Smooth muscle cell (in vitro differentiated cells): ENCODE measurements around the gene NOS1AP. TPM values are rescaled to one million over a fixed set of nuclear protein-coding genes. Genes with fewer than 3 reads are reported as not detected.
"Not testable (repeated sequence)": the region's sequence is repeated elsewhere in the genome, so short reads cannot be mapped to it uniquely, and the experiment has no call there.

Experiments used
- DNase-seq: peaks from one replicate; lab custom pipeline; 2025; ENCODE audit not compliant: unreplicated experiment; lab: John Stamatoyannopoulos, UW
- H2AFZ ChIP-seq: fragments of 200-600 bp; sonication (generic); 2 replicates; pipeline ENCODE4 v1.6.0; 2016; ENCODE audit warnings: antibody characterized with exemption, low read depth, mild to moderate bottlenecking
- H3F3A ChIP-seq: fragments of 200-600 bp; sonication (generic); 2 replicates; pipeline ENCODE4 v1.6.0; 2017; ENCODE audit warnings: antibody characterized with exemption, low read depth
- H3K27ac ChIP-seq: fragments of 200-600 bp; sonication (generic); 2 replicates; pipeline ENCODE4 v1.5.1; 2016; ENCODE audit warnings: low read depth, mild to moderate bottlenecking
- H3K27me3 ChIP-seq: fragments of 200-600 bp; sonication (generic); 2 replicates; pipeline ENCODE4 v1.6.1; 2016; ENCODE audit warnings: low read depth, mild to moderate bottlenecking
- H3K36me3 ChIP-seq: fragments of 200-600 bp; sonication (generic); 2 replicates; pipeline ENCODE4 v1.5.1; 2016; ENCODE audit warnings: low read depth
- H3K4me1 ChIP-seq: fragments of 200-600 bp; sonication (generic); 2 replicates; pipeline ENCODE4 v1.5.1; 2016; ENCODE audit warnings: low read depth
- H3K4me2 ChIP-seq: fragments of 200-600 bp; sonication (generic); 2 replicates; pipeline ENCODE4 v1.6.0; 2016; ENCODE audit warnings: mild to moderate bottlenecking
- H3K4me3 ChIP-seq: fragments of 200-600 bp; sonication (generic); 2 replicates; pipeline ENCODE4 v1.5.1; 2016; ENCODE audit warnings: mild to moderate bottlenecking
- H3K79me2 ChIP-seq: fragments of 200-600 bp; sonication (generic); 2 replicates; pipeline ENCODE4 v1.6.0; 2016; ENCODE audit warnings: low read depth, mild to moderate bottlenecking
- H3K9ac ChIP-seq: fragments of 200-600 bp; sonication (generic); 2 replicates; pipeline ENCODE4 v1.6.0; 2016; ENCODE audit warnings: low read depth
- H3K9me3 ChIP-seq: fragments of 200-600 bp; sonication (generic); replicated peaks from 2 replicates; pipeline ENCODE4 v1.5.1; 2016; ENCODE audit warnings: low read depth
- H4K20me1 ChIP-seq: fragments of 200-600 bp; sonication (generic); 2 replicates; pipeline ENCODE4 v1.6.0; 2016; ENCODE audit warnings: low read depth
- whole genome bisulfite sequencing: methylation state at CpG from one replicate; pipeline ENCODE4 v1.1.7; 2016; ENCODE audit warnings: low lambda C conversion rate; 5-methylcytosine and 5-hydroxymethylcytosine counted together
- polyA plus RNA-seq: library from polyadenylated mRNA; unstranded; fragments of >200 nt; fragmentation: Nextera tagmentation; extraction: Ambion mirVana; gene quantifications from 2 replicates; pipeline ENCODE4 v1.2.1, GENCODE V29; 2016
- total RNA-seq: library from RNA; depleted of rRNA; stranded (reverse); fragments of >200 nt; gene quantifications from 2 replicates; pipeline ENCODE4 v1.2.3, GENCODE V29; 2014
- TF ChIP-seq, protein P1 (sequence below): fragments of 200-600 bp; sonication (generic); IDR thresholded peaks from 2 replicates; pipeline ENCODE4 v1.5.1; 2017; ENCODE audit warnings: borderline replicate concordance, mild to moderate bottlenecking, antibody characterized with exemption; ENCODE audit not compliant: insufficient read depth, poor library complexity, severe bottlenecking

Gene NOS1AP
- total and polyA plus RNA-seq, 2 experiments from 2014 or later, result 0.54 to 0.80 TPM

DNA sequence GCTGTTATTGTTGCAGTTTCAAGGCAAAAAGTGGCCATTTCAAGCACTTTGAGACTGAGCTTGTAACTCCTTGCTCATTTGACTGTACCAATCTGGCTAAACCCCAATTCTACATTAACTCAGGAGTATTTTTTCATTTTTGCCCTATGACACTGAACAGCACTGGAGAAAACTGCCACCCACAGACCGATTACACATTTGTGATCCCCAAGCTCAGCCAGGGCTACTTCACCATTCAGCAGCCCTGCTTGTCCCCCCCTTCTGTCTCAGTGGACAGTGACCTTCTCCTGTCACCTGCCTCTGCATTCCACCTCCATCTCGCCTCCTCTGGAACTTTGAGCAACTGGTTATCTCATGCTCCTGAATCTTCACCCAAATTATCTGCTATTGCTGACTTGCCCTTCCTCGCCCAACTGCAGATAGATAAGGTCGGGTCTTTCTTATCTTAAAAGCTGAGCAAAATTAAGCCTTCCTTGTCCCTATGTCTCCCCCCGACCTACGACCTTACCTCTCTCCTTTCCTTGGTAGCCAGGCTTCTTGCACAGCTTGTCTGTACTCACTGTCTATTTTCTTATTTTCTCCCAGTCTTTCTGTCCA lies 281.9 kb downstream of the NOS1AP start:
- no peak for DNase-seq
- Histone ChIP-seq H3K4me1 (peaks cover 5% of the 10 kb centered on the region), H3K27me3 (no peaks in the 10 kb centered on the region), H3K4me2 (no peak overlapping the region), H3K27ac (no peak overlapping the region), H3K9ac (no peak overlapping the region), H2AFZ (no peak overlapping the region), H4K20me1 (no peaks in the 10 kb centered on the region), H3K9me3 (no peaks in the 10 kb centered on the region), H3K4me3 (no peak overlapping the region), H3F3A (no peaks in the 10 kb centered on the region), H3K36me3 (no peaks in the 10 kb centered on the region), H3K79me2 (no peaks in the 10 kb centered on the region)
- 78% methylated on average over 6 of the region's 6 CpGs for WGBS
- TF ChIP-seq, protein P1, sequence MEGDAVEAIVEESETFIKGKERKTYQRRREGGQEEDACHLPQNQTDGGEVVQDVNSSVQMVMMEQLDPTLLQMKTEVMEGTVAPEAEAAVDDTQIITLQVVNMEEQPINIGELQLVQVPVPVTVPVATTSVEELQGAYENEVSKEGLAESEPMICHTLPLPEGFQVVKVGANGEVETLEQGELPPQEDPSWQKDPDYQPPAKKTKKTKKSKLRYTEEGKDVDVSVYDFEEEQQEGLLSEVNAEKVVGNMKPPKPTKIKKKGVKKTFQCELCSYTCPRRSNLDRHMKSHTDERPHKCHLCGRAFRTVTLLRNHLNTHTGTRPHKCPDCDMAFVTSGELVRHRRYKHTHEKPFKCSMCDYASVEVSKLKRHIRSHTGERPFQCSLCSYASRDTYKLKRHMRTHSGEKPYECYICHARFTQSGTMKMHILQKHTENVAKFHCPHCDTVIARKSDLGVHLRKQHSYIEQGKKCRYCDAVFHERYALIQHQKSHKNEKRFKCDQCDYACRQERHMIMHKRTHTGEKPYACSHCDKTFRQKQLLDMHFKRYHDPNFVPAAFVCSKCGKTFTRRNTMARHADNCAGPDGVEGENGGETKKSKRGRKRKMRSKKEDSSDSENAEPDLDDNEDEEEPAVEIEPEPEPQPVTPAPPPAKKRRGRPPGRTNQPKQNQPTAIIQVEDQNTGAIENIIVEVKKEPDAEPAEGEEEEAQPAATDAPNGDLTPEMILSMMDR, result no peak

DNA sequence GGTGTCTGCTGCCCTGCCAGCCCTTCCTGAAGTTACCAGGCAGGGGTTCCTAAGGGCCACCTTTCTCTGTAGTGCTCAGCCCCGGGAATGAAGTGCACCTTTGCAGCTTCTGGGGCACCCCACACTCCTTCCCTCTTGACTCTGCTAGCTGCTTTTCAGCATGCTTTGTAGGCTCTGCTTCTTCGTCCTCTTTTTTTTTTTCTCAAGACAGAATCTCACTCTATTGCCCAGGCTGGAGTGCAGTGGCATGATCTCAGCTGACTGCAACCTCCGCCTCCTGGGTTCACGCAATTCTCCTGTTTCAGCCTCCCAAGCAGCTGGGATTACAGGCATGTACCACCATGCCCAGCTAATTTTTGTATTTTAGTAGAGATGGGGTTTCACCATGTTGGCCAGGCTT lies 282.4 kb downstream of the NOS1AP start:
- H3K27me3 ChIP-seq, H3K4me1 ChIP-seq, DNase-seq, H3K9ac ChIP-seq, H3K36me3 ChIP-seq, H3K4me3 ChIP-seq, H3K79me2 ChIP-seq, H3K9me3 ChIP-seq, H3F3A ChIP-seq, H3K27ac ChIP-seq, H3K4me2 ChIP-seq, H2AFZ ChIP-seq, H4K20me1 ChIP-seq: not testable (repeated sequence)
- 94% methylated on average over 3 of the region's 4 CpGs for WGBS

DNA sequence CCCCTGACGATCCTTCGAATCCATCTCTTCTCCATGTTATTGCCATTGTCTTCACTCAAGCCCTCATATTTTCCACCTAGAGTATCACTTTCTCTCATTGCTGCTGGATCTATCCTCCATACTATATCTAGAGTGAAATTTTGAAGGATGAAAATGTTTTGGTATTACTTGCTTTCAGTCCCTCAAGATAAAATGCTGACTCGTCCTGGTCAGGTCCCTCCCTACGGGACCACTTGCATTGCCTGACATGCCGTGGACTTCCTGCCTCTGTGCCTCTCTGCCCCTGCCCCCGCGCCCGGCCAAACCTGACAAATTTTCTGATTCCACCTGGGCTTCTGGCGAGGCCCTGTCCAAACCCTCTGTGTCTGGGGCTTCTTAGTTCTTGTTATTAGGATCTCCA lies 283.6 kb downstream of the NOS1AP start:
- H3K27ac ChIP-seq, result no peak overlapping the region
- WGBS, result 82% methylated on average over 9 of the region's 9 CpGs
- DNase-seq, result no peak

DNA sequence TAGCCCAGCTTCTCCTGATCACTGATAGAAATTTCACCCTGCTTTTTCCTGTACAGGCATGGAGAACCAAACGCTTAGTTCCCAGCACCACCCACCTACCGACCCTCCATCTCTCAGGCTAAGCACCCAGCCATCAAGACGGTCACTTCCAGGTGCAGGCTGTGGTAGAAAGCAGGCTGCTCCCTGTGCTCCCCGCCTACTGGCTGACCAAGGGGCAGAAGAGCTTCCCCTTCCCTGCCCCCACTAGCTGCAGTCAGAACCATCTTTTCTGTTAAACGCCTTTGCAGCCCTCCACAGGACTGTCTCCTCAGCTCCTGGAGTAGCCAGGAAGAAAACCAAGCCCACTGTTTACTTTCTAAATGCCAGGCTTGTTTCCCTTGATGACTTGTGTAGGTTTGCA lies 284.2 kb downstream of the NOS1AP start:
- WGBS, result 82% methylated on average over 5 of the region's 5 CpGs

More for the DNA sequence above, 283.6 kb downstream of the NOS1AP start:
- Histone ChIP-seq H3K4me1 (peaks cover 5% of the 10 kb centered on the region), H3K4me2 (no peak overlapping the region), H4K20me1 (no peaks in the 10 kb centered on the region), H3K9me3 (no peaks in the 10 kb centered on the region), H3K9ac (no peak overlapping the region), H3K4me3 (no peak overlapping the region), H3K79me2 (no peaks in the 10 kb centered on the region), H2AFZ (no peak overlapping the region), H3F3A (no peaks in the 10 kb centered on the region), H3K27me3 (no peaks in the 10 kb centered on the region), H3K36me3 (no peaks in the 10 kb centered on the region)
- TF ChIP-seq, protein P1, result no peak

More for the DNA sequence above, 284.2 kb downstream of the NOS1AP start:
- H3K4me2 ChIP-seq, result no peak overlapping the region
- no peak overlapping the region for H3K4me3 ChIP-seq
- H3K27me3 ChIP-seq, result no peaks in the 10 kb centered on the region
- no peaks in the 10 kb centered on the region for H3K79me2 ChIP-seq
- no peaks in the 10 kb centered on the region for H3F3A ChIP-seq
- H3K9me3 ChIP-seq, result no peaks in the 10 kb centered on the region
- H3K36me3 ChIP-seq, result no peaks in the 10 kb centered on the region
- H3K27ac ChIP-seq, result no peak overlapping the region
- TF ChIP-seq, protein P1, result no peak
- no peaks in the 10 kb centered on the region for H4K20me1 ChIP-seq
- no peak overlapping the region for H3K9ac ChIP-seq
- DNase-seq, result no peak
- H3K4me1 ChIP-seq, result peaks cover 5% of the 10 kb centered on the region
- H2AFZ ChIP-seq, result no peak overlapping the region
